Neural cell (in vitro differentiated cells): ENCODE measurements around the gene CAMSAP3. TPM values are rescaled to one million over a fixed set of nuclear protein-coding genes. Genes with fewer than 3 reads are reported as not detected.

Source experiments
- H2AFZ ChIP-seq: fragments of 200-600, 300-800 bp; sonication (generic), shearing (Covaris generic); 2 replicates; pipeline ENCODE4 v1.6.0; 2014; ENCODE audit warnings: low read depth, mild to moderate bottlenecking, antibody characterized with exemption, low read length, moderate library complexity
- H3F3A ChIP-seq: fragments of 200-600 bp; shearing (Covaris generic); 2 replicates; pipeline ENCODE4 v1.6.1; 2016; ENCODE audit warnings: mild to moderate bottlenecking, moderate library complexity, mixed read lengths, antibody characterized with exemption, low read length; ENCODE audit not compliant: insufficient read depth, poor library complexity, severe bottlenecking
- H3K27ac ChIP-seq: fragments of 200-600, 300-800 bp; sonication (generic), shearing (Covaris generic); 2 replicates; pipeline ENCODE4 v1.5.1; 2014; ENCODE audit warnings: mild to moderate bottlenecking, low read length, moderate library complexity
- H3K27me3 ChIP-seq: fragments of 300-800, 200-600 bp; sonication (generic), shearing (Covaris generic); 2 replicates; pipeline ENCODE4 v1.6.0; 2014; ENCODE audit warnings: mild to moderate bottlenecking, low read depth, low read length, moderate library complexity; ENCODE audit not compliant: insufficient read depth
- H3K36me3 ChIP-seq: fragments of 300-800, 200-600 bp; sonication (generic), shearing (Covaris generic); 2 replicates; pipeline ENCODE4 v1.5.1; 2014; ENCODE audit warnings: mild to moderate bottlenecking, antibody characterized with exemption, low read length, moderate library complexity; ENCODE audit not compliant: insufficient read depth
- H3K4me2 ChIP-seq: fragments of 300-800, 200-600 bp; sonication (generic), shearing (Covaris generic); 2 replicates; pipeline ENCODE4 v1.6.0; 2014; ENCODE audit warnings: mild to moderate bottlenecking, low read length
- H3K4me3 ChIP-seq: fragments of 300-800, 200-600 bp; sonication (generic), shearing (Covaris generic); 2 replicates; pipeline ENCODE4 v1.5.1; 2014; ENCODE audit warnings: mild to moderate bottlenecking, low read length, moderate library complexity
- H3K79me2 ChIP-seq: fragments of 200-600 bp; shearing (Covaris generic); replicated peaks from 2 replicates; pipeline ENCODE4 v1.6.0; 2014; ENCODE audit warnings: mild to moderate bottlenecking, low read length, moderate library complexity; ENCODE audit not compliant: insufficient read depth
- H3K9ac ChIP-seq: fragments of 300-800, 200-600 bp; sonication (generic), shearing (Covaris generic); 2 replicates; pipeline ENCODE4 v1.6.1; 2016; ENCODE audit warnings: mild to moderate bottlenecking, low read length, mixed read lengths
- H3K9me2 ChIP-seq: fragments of 200-600 bp; shearing (Covaris generic); 2 replicates; pipeline ENCODE4 v1.6.1; 2016; ENCODE audit warnings: mild to moderate bottlenecking, low read length, mixed read lengths; ENCODE audit not compliant: insufficient read depth
- H3K9me3 ChIP-seq: fragments of 200-600, 300-800 bp; sonication (generic), shearing (Covaris generic); 2 replicates; pipeline ENCODE4 v1.6.1; 2016; ENCODE audit warnings: mild to moderate bottlenecking, mixed run types, low read length, moderate library complexity, mixed read lengths
- H4K20me1 ChIP-seq: fragments of 200-600 bp; shearing (Covaris generic); 2 replicates; pipeline ENCODE4 v1.6.1; 2016; ENCODE audit warnings: mild to moderate bottlenecking, mixed run types; ENCODE audit not compliant: insufficient read depth
- EP300 ChIP-seq: fragments of 450-650 bp; conservative IDR thresholded peaks from 2 replicates; pipeline ENCODE4 v1.6.1; 2014; ENCODE audit warnings: antibody characterized with exemption, mild to moderate bottlenecking, moderate library complexity; ENCODE audit not compliant: poor library complexity, severe bottlenecking
- EZH2 ChIP-seq: fragments of 200-600, 300-800 bp; shearing (Covaris generic), sonication (generic); IDR thresholded peaks from 2 replicates; pipeline ENCODE4 v1.6.1; 2014; ENCODE audit warnings: antibody characterized with exemption, low read length, borderline replicate concordance, mild to moderate bottlenecking; ENCODE audit not compliant: insufficient read depth, poor library complexity, severe bottlenecking
- MXI1 ChIP-seq: fragments of 450-650 bp; conservative IDR thresholded peaks from 2 replicates; pipeline ENCODE4 v1.6.1; 2014; ENCODE audit warnings: antibody characterized with exemption, mild to moderate bottlenecking; ENCODE audit not compliant: poor library complexity, severe bottlenecking
- POLR2AphosphoS5 ChIP-seq: IDR thresholded peaks from 2 replicates; pipeline ENCODE4 v1.6.1; 2012
- RAD21 ChIP-seq: fragments of 450-650 bp; conservative IDR thresholded peaks from 2 replicates; pipeline ENCODE4 v1.6.1; 2014; ENCODE audit warnings: antibody characterized with exemption, mild to moderate bottlenecking, moderate library complexity
- REST ChIP-seq: IDR thresholded peaks from 2 replicates; pipeline ENCODE4 v1.6.1; 2012; ENCODE audit warnings: borderline replicate concordance
- SMC3 ChIP-seq: fragments of 450-650 bp; conservative IDR thresholded peaks from 2 replicates; pipeline ENCODE4 v1.6.1; 2014; ENCODE audit warnings: antibody characterized with exemption, mild to moderate bottlenecking, moderate library complexity; ENCODE audit not compliant: poor library complexity
- TAF1 ChIP-seq: IDR thresholded peaks from 2 replicates; pipeline ENCODE4 v1.6.1; 2012; ENCODE audit warnings: low read depth
- polyA plus RNA-seq: library from polyadenylated mRNA; depleted of rRNA; stranded (reverse); fragments of >200 nt; gene quantifications from 2 replicates; pipeline ENCODE4 v1.2.3, GENCODE V29; 2014
- TF ChIP-seq, protein P1 (sequence below): fragments of 450-650 bp; IDR thresholded peaks from 2 replicates; pipeline ENCODE4 v1.5.1; 2014; ENCODE audit warnings: antibody characterized with exemption, mild to moderate bottlenecking, moderate library complexity; ENCODE audit not compliant: poor library complexity, severe bottlenecking

CAMSAP3 gene
- polyA plus RNA-seq, 1 donor from 2014 or later, result 17.0 TPM

- H3K9me3 ChIP-seq, result no peaks in the 10 kb centered on the region
- H3K27ac ChIP-seq, result peak within 1 kb of the TSS; percentile 77
- no peaks in the 10 kb centered on the region for H3K27me3 ChIP-seq
- H3K4me3 ChIP-seq, result peak within 1 kb of the TSS; percentile 76
- peak within 1 kb of the TSS; percentile 95 for H3K9ac ChIP-seq
- H4K20me1 ChIP-seq, result no peaks in the 10 kb centered on the region
- H3F3A ChIP-seq, result no peaks in the 10 kb centered on the region
- H3K79me2 ChIP-seq, result peaks cover 33% of the 10 kb centered on the region
- peak within 1 kb of the TSS; percentile 25 for H2AFZ ChIP-seq
- H3K36me3 ChIP-seq, result no peaks in the 10 kb centered on the region
- no peaks in the 10 kb centered on the region for H3K9me2 ChIP-seq
- H3K4me2 ChIP-seq, result peak within 1 kb of the TSS; percentile 72
- TF ChIP-seq EP300, result peak; percentile 53
- TF ChIP-seq RAD21, result no peak
- TF ChIP-seq, protein P1, sequence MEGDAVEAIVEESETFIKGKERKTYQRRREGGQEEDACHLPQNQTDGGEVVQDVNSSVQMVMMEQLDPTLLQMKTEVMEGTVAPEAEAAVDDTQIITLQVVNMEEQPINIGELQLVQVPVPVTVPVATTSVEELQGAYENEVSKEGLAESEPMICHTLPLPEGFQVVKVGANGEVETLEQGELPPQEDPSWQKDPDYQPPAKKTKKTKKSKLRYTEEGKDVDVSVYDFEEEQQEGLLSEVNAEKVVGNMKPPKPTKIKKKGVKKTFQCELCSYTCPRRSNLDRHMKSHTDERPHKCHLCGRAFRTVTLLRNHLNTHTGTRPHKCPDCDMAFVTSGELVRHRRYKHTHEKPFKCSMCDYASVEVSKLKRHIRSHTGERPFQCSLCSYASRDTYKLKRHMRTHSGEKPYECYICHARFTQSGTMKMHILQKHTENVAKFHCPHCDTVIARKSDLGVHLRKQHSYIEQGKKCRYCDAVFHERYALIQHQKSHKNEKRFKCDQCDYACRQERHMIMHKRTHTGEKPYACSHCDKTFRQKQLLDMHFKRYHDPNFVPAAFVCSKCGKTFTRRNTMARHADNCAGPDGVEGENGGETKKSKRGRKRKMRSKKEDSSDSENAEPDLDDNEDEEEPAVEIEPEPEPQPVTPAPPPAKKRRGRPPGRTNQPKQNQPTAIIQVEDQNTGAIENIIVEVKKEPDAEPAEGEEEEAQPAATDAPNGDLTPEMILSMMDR, result no peak
- TF ChIP-seq MXI1, result peak; percentile 77
- TF ChIP-seq POLR2AphosphoS5, result peak; percentile 90
- no peak for TF ChIP-seq SMC3
- TF ChIP-seq TAF1, result peak; percentile 89
- peak; percentile 78 for TF ChIP-seq REST
- no peak for TF ChIP-seq EZH2
These were observed 33.8 kb downstream of the CAMSAP3 start, which contains the start of the genes PET100 and XAB2 for GRCh38 chr19:7629347-7630054. PET100 (plus strand) TSS chr19:7629793; CDS start chr19:7629834, 41 bp downstream. XAB2 (minus strand) TSS chr19:7629545; CDS start chr19:7629527, 18 bp downstream.

DNA sequence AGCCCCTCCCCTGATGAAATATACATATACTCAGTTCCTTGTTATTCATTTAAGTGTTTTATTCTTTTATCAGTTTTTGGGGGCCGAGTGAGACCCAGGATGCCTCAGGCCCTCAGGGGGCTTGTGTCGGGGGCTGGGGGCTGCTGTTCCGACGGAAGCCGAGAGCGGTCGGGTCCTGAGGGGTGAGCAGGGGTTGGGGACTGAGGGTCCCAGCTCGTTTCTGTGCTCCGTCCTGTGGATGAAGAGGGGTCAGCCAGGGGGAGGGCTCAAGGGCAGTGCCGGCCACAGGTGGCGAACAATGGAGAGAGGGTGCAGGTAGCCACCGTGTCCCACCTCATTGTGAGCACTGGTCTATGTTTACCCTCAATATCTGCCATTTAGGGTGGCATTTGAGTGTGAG, 35.9 kb downstream of the CAMSAP3 start:
- Histone ChIP-seq H4K20me1 (no peaks in the 10 kb centered on the region), H3K27me3 (peaks cover 6% of the 10 kb centered on the region), H3K27ac (no peak overlapping the region), H3K9me2 (no peaks in the 10 kb centered on the region), H3F3A (no peaks in the 10 kb centered on the region), H3K4me3 (no peak overlapping the region), H3K9me3 (no peaks in the 10 kb centered on the region), H3K4me2 (no peak overlapping the region), H2AFZ (no peak overlapping the region), H3K36me3 (no peaks in the 10 kb centered on the region), H3K9ac (no peak overlapping the region), H3K79me2 (peaks cover 33% of the 10 kb centered on the region)
- TF ChIP-seq TAF1 (no peak), POLR2AphosphoS5 (no peak)
